NCI-H510A (cell line): ENCODE measurements around the gene NDUFS4.
"Not testable (repeated sequence)": the region's sequence is repeated elsewhere in the genome, so short reads cannot be mapped to it uniquely, and the experiment has no call there.

ENCODE experiments used
- DNase-seq: peaks from one replicate; lab custom pipeline; 2025; lab: John Stamatoyannopoulos, UW

NDUFS4 gene

DNA sequence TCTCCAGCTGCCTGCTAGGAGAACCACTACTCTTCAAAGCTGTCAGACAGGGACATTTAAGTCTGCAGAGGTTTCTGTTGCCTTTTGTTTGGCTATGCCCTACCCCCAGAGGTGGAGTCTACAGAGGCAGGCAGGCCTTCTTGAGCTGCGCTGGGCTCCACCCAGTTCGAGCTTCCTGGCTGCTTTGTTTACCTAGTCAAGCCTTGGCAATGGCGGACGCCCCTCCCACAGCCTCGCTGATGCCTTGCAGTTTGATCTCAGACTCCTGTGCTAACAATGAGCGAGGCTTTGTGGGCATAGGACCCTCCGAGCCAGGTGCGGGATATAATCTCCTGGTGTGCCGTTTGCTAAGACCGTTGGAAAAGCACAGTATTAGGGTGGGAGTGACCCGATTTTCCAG lies 104.9 kb downstream of the NDUFS4 start:
- DNase-seq = not testable (repeated sequence)

DNA sequence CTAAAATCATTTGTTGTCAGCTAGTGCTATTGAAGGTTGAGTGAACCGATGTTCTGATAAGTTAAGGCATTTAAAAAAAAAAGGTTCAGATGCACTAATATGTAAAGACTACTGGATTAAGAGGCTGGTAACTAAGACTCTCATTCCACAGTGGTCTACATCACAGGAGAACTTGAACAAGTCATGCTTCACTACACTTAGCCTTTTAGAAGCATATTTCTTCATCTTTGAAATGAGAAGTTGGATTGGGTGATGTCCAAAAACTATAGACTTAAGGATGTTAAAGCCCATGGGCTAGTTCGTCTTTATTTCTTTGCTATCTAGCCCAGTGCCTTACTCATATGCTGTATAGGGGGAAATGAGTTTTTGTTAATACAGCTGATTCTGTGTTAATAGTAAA lies 107.2 kb downstream of the NDUFS4 start:
- DNase-seq = no peak

DNA sequence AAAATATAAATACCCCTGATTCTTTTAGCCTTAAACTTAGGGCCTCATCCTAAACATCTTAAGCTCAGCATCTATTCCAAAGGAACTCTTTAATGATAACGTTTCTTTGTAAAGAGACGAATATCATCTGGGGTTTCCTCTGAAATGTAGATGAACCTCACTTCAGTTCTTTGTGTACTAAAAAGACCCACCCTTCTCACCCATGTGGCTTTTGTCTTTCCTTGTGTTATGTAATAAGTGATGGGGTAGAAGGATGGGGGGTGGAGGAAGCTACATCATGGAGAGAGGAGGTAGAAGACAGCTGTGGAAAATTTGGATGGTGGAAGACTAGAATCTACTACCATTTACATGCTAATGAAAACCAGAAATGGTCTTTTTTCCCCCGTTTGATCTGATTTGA lies 111.0 kb downstream of the NDUFS4 start:
- no peak for DNase-seq

DNA sequence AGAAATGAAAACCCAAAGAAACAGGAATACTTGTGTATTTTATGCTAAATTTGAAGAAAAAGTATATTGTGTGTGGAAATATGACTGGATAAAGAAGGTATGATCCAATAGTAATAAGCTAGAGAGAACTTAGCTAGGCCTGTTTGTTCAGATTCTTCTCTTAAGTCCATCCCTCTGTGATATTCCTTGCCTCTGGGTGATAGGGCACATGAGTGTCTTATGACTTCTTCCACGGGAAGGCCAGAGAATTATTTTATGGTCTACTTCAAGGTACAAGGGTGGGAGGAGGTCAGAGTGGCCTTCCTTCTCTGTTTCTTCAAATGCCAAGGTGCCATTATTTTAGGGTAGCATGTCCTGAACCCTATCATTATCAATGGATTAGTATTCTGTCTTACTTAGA lies 113.7 kb downstream of the NDUFS4 start:
- DNase-seq = no peak

DNA sequence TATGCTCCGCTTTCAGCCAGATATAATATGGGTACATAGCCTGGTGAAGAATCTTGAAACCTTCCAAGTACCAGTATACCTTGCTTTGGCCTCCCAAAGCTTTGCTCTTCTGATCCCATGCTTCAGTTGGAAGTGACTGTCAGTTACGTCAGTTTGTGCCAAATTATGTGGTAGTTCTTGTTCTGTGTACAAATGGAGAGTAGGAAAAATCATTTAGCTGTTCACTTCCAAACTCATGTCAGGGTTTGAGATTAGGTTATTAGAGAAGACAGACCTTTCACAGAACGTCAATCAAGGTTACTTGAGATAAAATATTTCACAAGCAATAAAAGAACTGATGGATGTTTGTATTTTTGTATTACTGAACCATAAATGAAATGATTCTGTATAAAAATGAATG lies 117.2 kb downstream of the NDUFS4 start:
- no peak for DNase-seq

DNA sequence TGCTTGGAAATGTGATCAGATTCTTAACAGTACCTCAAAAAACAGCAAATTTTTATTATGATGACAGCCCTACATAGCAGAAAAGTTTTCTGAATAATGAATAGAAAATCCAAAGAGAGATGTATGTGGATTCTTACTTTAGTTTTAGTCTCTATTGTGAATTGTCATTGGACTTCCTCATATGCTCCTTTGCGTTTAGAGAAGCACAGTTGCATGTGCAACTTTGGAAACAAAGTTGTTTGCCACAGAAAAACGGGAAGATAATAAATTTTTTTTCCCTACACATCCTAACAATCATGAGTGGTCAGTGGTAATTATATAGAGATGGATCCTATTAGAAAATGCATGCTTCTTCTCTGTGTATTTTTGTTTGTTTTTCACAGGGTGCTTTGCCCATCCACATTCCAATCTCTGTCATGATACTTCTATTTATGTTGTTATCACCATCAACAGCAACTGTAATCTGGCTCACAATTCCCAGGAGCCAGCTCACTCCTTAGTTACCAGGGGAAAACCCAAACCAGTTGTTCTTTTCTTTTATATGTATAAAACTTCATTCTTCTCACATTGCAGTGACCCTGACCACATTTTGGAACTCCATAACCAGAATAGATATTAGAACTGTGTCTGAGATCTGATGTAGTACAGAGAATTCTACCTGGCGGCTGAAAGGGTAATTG lies 118.7 kb downstream of the NDUFS4 start:
- no peak for DNase-seq

DNA sequence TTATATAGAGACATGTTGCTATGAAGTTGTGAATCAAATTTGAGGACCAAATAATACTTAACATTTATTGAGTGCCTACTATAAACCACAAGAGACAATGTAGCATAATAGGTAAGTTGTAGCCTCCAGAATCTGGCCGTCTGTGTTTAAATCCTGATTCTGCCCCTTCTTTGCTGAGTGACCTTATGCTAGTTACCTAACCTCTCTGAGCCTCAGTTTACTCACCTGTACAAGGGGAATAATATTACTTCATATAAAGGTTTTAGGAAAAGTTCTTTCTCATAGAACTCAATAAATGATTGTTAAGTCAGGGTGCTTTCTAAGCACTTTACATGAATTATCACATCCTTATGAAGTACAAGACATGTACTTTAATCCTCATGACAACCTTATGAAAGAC lies 120.6 kb downstream of the NDUFS4 start:
- no peak for DNase-seq

DNA sequence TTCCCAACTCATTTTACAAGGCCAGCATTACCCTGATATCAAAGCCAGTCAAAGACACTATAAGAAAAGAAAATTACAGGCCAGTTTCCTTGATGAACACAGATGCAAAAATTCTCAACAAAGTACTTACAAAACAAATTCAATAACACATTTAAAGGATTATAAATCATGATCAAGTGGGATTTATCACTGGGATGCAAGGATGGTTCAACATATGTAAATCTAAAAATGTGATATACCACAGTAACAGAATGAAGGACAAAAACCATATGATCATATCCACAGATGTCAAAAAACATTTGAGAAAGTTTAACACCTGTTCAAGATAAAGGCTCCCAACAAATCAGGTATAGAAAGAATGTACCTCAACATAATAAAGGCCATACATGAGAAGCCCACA lies 130.6 kb downstream of the NDUFS4 start:
- DNase-seq = no peak

DNA sequence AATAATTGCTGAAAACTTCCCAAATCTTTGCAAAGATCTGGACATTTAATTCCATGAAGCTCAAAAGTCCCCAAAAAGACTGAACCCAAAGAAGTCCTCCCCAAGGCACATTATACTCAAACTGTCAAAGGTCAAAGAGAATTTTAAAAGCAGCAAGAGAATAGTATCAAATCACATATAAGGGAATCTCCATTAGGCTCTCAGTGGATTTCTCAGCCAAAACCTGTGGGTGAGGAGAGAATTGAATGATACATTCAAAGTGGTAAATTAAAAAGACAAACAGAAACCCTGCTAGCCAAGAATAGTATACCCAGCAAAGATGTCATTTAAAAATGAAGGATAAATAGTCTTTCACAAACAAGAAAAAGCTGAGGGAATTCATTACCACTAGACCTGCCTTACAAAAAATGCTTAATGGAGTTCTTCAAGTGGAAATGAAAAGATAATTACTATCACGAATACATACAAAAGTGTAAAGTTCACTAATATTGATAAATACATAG lies 134.1 kb downstream of the NDUFS4 start:
- DNase-seq = no peak

DNA sequence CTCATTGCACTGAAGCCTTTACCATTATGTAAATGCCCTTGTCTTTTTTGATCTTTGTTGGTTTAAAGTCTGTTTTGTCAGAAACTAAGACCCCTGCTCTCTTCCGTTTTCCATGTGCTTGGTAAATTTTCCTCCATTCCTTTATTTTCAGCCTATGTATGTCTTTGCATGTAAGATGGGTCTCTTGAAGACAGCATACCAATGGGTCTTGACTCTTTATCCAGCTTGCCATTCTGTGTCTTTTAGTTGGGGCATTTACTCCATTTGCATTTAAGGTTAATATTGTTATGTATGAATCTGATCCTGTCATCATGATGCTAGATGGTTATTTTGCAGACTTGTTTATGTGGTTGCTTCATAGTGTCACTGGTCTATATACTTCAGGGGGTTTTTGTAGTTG lies 150.0 kb downstream of the NDUFS4 start:
- DNase-seq = not testable (repeated sequence)

DNA sequence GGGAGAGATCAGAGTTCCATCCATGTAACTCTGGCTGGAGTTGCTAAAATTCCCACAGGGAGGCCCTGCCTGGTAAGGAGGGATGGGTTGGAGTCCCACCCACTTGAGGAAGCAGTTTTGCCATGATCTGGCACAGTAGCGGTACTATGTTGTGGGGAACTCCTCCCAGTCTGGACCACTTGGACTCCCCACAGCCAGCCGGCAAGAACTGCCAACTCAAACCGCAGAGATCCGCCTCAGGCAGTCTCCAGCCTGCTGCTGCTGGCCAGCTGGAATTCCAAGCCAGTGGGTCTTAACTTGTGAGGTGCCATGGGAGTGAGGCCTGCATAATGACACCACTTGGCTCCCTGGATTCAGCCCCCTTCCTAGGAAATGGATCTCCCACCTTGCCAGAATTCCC lies 151.9 kb downstream of the NDUFS4 start:
- no peak for DNase-seq

DNA sequence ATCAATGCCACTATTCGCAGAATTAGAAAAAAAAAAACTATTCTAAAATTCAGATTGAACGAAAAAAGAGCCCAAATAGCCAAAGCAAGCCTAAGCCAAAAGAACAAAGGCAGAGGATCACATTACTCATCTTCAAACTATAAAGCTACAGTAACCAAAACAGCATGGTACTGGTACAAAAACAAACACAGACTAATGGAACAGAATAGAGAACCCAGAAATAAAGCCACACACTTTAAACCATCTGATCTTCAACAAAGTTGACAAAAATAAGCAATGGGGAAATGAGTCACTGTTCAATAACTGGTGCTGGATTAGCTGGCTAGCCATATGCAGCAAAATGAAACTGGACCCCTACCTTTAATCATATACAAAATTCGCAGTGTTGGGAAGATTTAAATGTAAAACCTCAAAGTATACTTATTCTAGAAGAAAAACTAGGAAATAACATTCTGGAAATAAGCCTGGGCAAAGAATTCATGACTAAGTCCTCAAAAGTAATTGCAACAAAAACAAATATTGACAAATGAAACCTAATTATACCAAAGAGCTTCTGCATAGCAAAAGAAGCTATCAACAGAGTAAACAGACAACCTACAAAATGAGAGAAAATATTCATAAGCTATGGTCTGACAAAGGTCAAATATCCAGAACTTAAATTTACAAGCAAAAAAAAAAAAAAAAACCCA lies 153.7 kb downstream of the NDUFS4 start:
- DNase-seq = no peak

DNA sequence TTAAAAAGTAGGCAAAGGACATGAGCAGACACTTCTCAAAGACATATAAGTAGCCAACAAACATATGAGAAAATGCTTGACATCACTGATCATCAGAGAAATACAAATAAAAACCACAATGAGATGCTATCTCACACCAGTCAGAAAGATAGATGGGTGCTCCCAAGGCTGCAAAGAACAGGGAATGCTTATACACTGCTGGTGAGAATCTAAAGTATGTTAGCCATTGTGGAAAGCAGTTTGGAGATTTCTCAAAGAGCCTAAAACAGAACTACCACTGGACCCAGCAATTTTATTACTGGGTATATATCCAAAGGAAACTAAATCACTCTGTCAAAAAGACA lies 154.2 kb downstream of the NDUFS4 start:
- no peak for DNase-seq

DNA sequence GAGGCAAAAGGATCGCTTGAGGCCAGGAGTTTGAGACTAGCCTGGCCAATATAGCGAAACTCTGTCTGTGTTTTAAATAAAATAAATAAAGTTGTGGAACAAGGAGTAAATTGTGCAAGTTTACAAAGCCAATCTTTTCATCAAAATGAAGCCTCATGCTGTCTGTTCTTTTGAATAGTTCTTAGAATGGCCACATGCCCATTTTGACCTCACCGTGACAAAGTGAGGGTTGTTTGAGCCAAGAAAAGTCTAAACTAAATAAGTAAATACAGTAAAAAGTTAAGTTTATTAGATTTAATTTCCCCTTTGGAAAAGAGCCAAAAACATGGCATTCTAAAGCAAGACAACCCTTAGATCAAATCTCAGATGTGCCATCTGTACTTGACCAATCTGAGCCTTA lies 165.7 kb downstream of the NDUFS4 start:
- DNase-seq = no peak

DNA sequence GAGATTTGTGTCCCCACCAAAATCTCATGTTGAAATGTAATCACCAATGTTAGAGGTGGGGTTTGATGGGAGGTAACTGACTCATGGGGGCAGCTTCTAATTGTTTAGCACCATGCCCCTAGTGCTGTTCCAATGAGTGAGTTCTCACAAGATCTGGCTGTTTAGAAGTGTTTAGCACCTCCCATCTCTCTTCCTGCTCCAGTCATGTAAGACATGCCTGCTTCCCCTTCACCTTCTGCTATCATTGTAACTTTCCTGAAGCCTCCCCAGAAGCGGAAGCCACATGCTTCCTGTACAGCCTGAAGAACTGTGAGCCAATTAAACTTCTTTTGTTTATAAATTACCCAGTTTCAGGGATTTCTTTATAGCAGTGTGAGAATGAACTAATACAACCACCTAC lies 170.5 kb downstream of the NDUFS4 start:
- DNase-seq = no peak
